NCI-H2196 treated with DMSO at 0.1 percent for 48 hours (cell line): Measurements from ENCODE around the gene FOCAD.
"Not testable (repeated sequence)": the region's sequence is repeated elsewhere in the genome, so short reads cannot be mapped to it uniquely, and the experiment has no call there.

Experiments
- DNase-seq: peaks from one replicate; lab custom pipeline; 2025; ENCODE audit not compliant: unreplicated experiment; lab: John Stamatoyannopoulos, UW

Gene FOCAD

GRCh38 chr9:20684035-20684874 lies at the start of gene FOCAD:
Gene FOCAD (plus strand): TSS chr9:20684259. CDS start chr9:20715354, 31,095 bp downstream.
- DNase-seq: peak; percentile 95

GRCh38 chr9:20634895-20635294 lies 49.2 kb upstream of the FOCAD start:
- DNase-seq: no peak

GRCh38 chr9:20636888-20637440 lies 47.1 kb upstream of the FOCAD start:
- DNase-seq: no peak

DNA sequence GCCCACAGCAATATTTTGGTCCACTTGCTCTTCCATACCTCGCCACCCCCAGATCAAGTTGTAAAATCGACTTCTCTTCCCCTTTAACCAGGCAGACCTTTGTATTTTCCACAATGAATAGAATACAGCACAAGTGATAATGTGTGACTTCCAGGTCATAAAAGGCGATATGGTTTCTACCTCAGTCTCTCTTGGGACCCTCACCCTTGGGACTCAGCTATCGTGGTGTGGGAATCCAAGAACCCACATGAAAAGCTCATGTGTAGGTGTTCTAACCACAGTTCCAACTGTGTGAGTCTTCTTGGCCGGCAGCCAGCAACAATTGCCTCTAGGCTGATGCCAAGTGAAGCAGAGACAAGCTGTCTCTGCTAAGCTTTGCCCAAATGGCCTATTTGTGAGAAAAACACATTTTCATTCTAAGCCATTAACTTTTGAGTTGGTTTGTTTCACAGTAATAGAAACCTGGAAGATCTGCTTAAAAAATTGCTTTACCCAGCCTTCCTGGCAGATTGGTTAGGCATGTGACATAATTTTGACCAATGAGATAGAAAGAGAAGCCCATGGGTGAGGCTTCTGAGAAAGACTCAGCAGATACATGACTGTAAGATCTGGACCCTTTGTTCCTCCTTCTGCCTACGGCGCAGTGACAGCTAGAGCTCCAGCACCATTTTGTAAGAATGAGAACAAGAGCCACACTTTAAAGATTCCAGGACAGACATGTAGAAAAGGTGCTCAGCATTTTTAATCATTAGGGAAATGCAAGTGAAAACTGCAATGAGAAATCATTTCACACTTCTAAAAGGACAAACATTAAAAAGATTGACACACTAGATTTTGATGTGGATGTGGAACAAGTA lies 43.5 kb upstream of the FOCAD start:
- DNase-seq: peak; percentile 17

DNA sequence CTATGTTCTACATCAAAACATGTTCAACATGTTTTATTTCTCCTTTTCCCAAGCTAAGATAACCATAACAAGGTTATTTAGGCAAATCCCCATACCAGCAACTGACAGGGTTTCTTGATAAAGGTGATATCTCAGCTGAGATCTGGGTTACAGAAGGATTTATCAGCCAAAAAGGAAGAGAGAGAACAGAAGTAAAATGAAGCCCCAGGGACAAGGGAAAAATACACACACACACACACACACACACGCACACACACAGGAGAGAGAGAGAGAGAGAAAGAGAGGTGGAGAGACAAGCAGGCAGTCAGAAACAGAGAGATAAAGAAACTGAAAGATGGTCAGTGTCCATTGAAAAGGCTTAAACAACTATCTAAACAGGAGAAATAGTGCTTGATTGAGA lies 42.0 kb upstream of the FOCAD start:
- DNase-seq: no peak

DNA sequence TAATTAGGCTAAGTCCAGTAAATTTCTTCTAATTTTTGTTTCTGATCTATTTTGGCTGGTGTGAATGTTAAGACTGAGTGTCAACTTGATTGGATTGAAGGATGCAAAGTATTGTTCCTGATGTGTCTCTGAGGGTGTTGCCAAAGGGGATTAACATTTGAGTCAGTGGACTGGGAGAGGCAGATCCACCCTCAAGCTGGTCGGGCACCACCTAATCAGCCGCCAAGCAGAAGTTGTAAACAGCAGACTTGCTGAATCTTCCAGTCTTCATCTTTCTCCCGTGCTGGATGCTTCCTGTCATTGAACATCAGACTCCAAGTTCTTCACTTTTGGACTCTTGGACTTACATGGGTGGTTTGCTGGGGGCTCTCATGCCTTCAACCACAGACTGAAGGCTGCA lies 40.4 kb upstream of the FOCAD start:
- DNase-seq: no peak

DNA sequence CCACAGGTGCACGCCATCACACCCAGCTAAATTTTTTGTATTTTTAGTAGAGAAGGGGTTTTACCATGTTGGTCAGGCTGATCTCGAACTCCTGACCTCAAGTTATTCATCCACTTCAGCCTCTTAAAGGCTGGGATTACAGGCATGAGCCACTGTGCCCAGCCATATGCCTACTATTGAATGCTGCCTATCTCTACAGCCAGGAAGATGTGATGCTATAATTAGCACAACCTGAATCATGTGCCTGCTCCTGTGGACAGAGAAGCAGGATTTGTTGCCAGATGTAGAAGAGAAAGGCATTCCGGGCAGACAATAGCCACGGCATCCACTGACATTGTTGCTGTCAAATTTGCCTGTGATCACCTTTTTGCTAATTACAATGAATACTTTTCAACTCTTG lies 37.4 kb upstream of the FOCAD start:
- no peak for DNase-seq

GRCh38 chr9:20649381-20649780 lies 34.7 kb upstream of the FOCAD start:
- DNase-seq: no peak

DNA sequence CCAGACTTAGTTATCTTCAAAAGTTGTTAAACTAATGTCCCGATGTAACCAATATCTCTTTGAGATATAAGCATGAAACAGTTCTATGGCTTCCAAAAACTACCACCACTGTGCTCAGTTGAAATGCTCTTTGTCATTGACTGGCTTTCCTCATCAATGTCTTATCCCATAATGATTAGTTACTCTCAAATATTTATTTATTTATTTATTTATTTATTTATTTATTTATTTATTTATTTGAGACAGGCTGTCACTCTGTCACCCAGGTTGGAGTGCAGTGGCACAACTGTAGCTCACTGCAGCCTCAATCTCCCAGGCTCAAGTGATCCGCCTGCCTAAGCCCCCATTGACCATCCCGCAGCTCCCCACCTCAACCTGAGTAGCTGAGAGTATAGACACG lies 33.7 kb upstream of the FOCAD start:
- no peak for DNase-seq

DNA sequence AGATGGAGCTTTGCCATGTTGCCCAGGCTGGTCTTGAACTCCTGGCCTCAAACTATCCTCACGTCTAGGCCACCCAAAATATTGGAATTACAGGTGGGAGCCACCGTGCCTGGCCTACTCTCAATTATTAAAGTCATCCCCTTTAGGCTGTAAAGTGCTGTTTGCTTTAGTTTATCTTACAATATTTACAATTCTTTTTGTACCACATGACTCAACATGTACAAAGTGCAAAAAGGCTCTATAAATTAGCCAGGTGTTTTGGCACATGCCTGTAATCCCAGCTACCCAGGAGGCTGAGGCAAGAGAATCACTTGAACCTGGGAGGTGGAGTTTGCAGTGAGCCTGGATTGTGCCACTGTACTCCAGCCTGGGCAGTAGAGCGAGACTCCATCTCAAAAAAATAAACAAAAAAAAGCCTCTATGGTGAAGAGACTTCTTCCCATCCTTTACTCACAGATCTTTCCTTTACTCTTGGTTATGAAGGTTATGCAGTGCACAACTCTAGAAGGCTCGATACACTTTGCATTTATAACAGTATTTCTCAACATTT lies 33.2 kb upstream of the FOCAD start:
- DNase-seq: no peak

- DNase-seq: no peak
Observed at GRCh38 chr9:20651939-20652338, 32.1 kb upstream of the FOCAD start.

DNA sequence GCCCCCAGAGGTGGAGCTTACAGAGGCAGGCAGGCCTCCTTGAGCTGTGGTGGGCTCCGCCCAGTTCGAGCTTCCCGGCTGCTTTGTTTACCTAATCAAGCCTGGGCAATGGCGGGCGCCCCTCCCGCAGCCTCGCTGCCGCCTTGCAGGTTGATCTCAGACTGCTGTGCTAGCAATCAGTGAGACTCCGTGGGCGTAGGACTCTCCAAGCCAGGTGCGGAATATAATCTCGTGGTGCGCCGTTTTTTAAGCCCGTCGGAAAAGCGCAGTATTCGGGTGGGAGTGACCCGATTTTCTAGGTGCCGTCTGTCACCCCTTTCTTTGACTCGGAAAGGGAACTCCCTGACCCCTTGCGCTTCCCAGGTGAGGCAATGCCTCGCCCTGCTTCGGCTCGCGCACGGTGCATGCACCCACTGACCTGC lies 25.8 kb upstream of the FOCAD start:
- not testable (repeated sequence) for DNase-seq

DNA sequence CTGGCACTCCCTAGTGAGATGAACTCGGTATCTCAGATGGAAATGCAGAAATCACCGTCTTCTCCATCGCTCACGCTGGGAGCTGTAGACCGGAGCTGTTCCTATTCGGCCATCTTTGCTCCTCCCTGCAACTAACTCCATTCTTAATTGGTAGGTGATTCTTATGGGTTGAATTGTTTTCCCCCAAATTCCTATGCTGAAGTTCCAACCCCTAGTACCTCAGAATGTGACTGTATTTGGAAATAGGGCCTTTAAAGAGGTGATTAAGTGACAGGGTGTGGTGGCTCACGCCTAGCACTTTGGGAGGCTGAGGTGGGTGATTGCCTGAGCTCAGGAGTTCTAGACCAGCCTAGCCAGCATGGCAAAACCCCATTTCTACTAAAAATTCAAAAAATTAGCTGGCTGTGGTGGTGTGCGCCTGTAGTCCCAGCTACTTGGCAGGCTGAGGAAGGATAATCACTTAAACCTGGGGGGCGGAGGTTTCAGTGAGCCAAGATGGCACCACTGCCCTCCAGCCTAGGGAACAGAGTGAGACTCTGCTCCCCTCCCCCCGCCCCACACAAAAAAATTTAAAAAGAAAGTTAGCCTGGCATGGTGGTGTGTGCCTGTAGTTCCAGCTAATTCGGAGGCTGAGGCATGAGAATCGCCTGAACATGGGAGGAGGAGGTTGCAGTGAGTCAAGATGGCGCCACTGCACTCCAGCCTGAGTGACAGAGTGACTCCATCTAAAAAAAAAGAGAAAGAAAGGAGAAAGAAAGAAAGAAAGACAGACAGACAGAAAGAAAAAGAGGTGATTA lies 25.2 kb upstream of the FOCAD start:
- no peak for DNase-seq

DNA sequence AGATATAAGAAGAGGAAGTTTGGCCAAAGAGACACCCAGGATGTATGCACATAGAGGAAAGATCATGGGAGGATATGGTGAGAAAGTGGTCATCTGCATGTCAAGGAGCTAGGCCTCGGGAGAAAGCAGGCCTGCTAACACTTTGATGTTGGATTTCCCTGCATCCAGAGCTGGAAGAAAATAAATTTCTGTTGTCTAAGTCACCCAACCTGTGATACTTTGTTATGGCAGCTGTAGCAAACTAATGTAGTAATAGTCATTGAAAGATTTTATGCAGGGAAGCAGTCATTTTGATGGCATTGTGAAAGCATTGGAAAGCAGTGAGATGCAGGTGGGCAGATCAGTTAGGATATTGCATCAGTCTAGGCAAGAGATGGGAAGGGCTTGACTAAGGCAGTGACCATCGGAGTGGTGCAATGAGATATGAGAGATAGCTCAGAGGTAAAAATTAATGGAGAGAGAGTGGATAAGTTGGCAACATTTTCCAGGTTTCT lies 24.5 kb upstream of the FOCAD start:
- no peak for DNase-seq

DNA sequence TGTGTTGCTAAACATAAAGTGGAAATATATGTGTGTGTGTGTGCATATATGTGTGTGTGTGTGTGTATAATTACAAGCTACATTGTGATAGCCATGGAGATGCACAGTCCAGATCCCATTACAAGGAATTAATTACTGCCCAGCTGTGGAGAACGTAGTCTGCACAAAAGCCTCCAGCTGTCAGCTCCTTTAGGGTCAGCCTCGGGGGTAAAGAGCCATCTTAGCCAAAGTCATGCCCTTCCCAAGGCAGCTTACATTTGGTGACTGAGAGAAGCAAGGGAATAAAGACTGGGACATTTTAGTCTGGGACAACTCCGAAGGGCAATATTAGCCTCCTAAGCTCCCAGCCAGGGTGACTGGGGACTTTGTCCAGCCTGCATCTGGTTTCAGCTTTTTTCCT lies 21.9 kb upstream of the FOCAD start:
- no peak for DNase-seq

- no peak for DNase-seq
Observed at GRCh38 chr9:20663133-20663532, 20.9 kb upstream of the FOCAD start.

DNA sequence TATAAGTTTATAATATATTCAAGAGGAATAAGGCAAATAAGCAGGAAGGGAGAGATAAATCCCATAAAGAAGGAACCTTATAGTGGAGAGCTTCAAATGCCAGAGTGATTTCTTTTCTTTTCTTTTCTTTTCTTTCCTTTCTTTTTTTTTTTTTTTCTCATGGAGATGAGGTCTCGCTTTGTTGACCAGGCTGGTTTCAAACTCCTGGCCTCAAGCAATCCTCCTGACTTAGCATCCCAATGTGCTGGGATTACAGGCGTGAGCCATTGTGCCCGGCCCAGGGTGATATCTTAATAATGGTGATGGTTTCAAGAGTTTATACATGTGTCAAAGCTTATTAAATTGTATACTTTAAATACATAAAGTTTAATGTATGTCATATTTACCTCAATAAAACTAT lies 19.6 kb upstream of the FOCAD start:
- no peak for DNase-seq

DNA sequence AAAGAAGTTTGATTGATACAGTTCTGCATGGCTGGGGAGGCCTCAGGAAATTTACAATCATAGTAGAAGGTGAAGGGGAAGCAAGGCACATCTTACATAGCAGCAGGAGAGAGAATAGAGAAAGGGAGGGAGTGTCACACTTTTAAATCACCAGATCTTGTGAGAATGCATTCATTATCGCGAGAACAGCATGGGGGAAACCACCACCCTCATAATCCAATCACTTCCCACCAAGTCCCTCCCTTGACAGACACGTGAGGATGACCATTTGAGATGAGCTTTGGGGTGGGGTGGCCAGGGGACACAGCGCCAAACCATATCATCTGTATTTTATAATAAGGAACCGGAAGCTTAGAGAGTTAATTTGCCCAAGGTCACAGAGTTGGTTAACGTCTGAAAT lies 13.7 kb upstream of the FOCAD start:
- no peak for DNase-seq

DNA sequence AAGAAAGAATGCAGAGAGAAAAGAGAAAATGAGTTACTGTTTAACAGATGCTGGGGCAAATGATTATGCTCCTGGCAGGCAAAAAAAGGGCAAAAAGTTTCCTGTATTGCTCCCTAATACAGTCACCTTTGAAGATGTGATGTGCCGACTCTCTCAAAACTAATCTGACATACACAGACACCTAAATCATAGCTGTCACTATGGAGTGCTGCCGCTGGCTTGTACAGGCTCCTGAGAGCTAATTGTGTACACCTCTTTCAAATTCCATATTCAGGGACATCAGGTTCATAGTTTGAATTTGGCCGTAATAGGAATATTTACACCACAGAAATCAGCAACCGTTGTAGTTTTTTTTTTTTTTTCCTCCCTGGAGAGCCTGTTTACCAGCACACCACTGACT lies 12.4 kb upstream of the FOCAD start:
- no peak for DNase-seq

DNA sequence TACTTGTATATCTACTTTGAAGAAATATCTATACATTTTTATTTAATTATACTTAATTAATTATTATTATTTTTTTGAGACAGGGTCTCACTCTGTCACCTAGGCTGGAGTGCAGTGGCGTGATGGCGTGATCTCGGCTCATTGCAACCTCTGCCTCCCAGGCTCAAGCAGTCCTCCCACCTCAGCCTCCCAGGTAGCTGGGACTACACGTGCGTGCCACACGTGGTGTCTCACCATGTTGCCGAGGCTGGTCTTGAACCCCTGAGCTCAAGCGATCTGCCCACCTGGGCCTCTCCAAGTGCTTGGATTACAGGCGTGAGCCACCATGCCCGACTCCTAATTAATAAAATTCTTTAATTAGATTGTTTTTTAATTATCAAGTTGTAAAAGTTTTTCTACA lies 10.5 kb upstream of the FOCAD start:
- DNase-seq: not testable (repeated sequence)

DNA sequence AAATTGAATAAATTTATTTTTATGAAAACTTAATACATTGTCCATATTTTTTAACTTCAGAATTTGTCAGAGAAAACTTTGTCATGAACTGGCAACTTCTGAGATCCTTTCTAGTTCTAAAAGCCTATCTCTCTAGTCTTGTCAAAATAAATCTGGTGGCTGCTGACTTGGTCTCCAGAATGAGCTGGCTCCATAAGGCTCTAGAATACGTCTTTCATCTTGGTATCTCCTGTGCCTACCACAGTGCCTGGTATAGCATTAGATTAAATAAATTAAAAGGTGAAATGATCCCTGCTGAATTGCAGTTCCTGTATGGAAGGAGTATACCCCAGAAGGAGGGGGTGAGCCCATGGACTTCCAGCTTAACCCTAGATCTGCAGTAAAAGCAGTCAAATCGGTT lies 2.6 kb upstream of the FOCAD start:
- DNase-seq: no peak
